Right lobe of liver (tissue), 6 donors: ENCODE results near the gene SREBF2. TPM values are rescaled to one million over a fixed set of nuclear protein-coding genes. Genes with fewer than 3 reads are reported as not detected.

Source experiments
- ATAC-seq, 4 donors: fragments of 200-7000 bp; cut with Tn5 transposase; one replicate each; pipeline ENCODE4 v1.9.1; 2020; ENCODE audit warnings: mild to moderate bottlenecking in 4 of 4, moderate library complexity in 4 of 4
- DNase-seq, 3 donors: peaks; one replicate each; pipeline ENCODE4 v3.0.0-alpha.2; 2020
- H3K27ac ChIP-seq, 3 donors: fragments of 200-600 bp; one replicate each; pipeline ENCODE4 v1.8.0; 2022
- H3K27me3 ChIP-seq, 2 donors: fragments of 200-600 bp; one replicate each; pipeline ENCODE4 v1.8.0; 2022
- H3K36me3 ChIP-seq, 4 donors: fragments of 200-600 bp; sonication (generic) in 1 of 4; one replicate each; pipeline versions ENCODE4 v1.5.1 to v1.8.0; 2017 to 2022; ENCODE audit warnings: control low read depth in 1 of 4
- H3K4me1 ChIP-seq, 4 donors: fragments of 200-600 bp; sonication (generic) in 1 of 4; one replicate each; pipeline versions ENCODE4 v1.5.1 to v1.8.0; 2017 to 2022; ENCODE audit warnings: control low read depth in 1 of 4
- H3K4me3 ChIP-seq, 3 donors: fragments of 200-600 bp; one replicate each; pipeline ENCODE4 v1.8.0; 2022
- H3K9me3 ChIP-seq, 4 donors: fragments of 200-600 bp; sonication (generic) in 1 of 4; one replicate each; pipeline versions ENCODE4 v1.5.1 to v1.8.0; 2017 to 2022; ENCODE audit warnings: control low read depth in 1 of 4
- CTCF ChIP-seq, 4 donors: fragments of 200-600 bp in 3 of 4; fragments of 450-650 bp in 1 of 4; IDR thresholded peaks; one replicate each; pipeline versions ENCODE4 v1.5.1 to v1.8.0; 2016 to 2022; ENCODE audit warnings: antibody characterized with exemption in 4 of 4, mild to moderate bottlenecking in 2 of 4
- POLR2A ChIP-seq: fragments of 450-650 bp; IDR thresholded peaks from one replicate; pipeline ENCODE4 v1.6.1; 2017; ENCODE audit warnings: antibody characterized with exemption, mild to moderate bottlenecking
- WGBS: methylation state at CpG from one replicate; pipeline ENCODE4 v1.1.6; 2018; ENCODE audit warnings: low coverage, low lambda C conversion rate; ENCODE audit not compliant: insufficient coverage; ENCODE audit errors: missing lambda C conversion rate; 5-methylcytosine and 5-hydroxymethylcytosine counted together
- intact Hi-C, 2 donors: fragments of 100-400 bp; cut with DNase I; formaldehyde crosslinking; loops; one replicate each; pipeline versions ENCODE4 v1.11.2 to v1.14.1; 2022
- total RNA-seq, 6 experiments: library from RNA; depleted of rRNA in 2 of 6; stranded (reverse); fragments of >200 nt in 2 of 6; fragmentation: NEBNext Ultra II Directional in 3 of 6; extraction: Animal tissue kit (Norgen Biotek cat#: 25700) in 3 of 6; gene quantifications; one replicate each; pipeline versions ENCODE4 v1.1.0 to v1.2.4, GENCODE V29; 2016 to 2023
- donor health status: DM: no; HTN: yes; CAD: no.
- donor health status: DM: no; HTN: no; CAD: no.
- donor health status: DM: no; HTN: no; CAD: no.
- donor health status: DM: no; HTN: yes; CAD: no.
- donor health status: DM: no; HTN: yes; CAD: no.

SREBF2 gene
- total RNA-seq, 6 experiments from 2014 or later: 26.7 to 63.4 (median 37.2) TPM

- no peak for DNase-seq
- Histone ChIP-seq H3K9me3 (no peaks in the 10 kb centered on the region), H3K36me3 (peaks cover 8 to 97% (median 47%) of the 10 kb centered on the region in 4 donors), H3K27ac (no peak overlapping the region), H3K4me3 (no peak overlapping the region), H3K4me1 (peaks cover 0 to 7% (median 0%) of the 10 kb centered on the region in 4 donors), H3K27me3 (no peaks in the 10 kb centered on the region)
- WGBS: 99% methylated on average over 7 of the region's 16 CpGs
- intact Hi-C loops: no loop called here
- TF ChIP-seq POLR2A: no peak
- TF ChIP-seq CTCF (IDR thresholded peaks at IDR 0.05): no peak
- ATAC-seq: no peak
Measured at GRCh38 chr22:41880653-41881052, 47.7 kb downstream of the SREBF2 start.

GRCh38 chr22:41883400-41883799, 50.5 kb downstream of the SREBF2 start:
- TF ChIP-seq POLR2A (no peak), CTCF (IDR thresholded peaks at IDR 0.05) (no peak)
- no peaks in the 10 kb centered on the region for H3K4me1 ChIP-seq
- ATAC-seq (no peak), DNase-seq (no peak)
- no peak overlapping the region for H3K27ac ChIP-seq
- H3K36me3 ChIP-seq: peaks cover 15 to 96% (median 51%) of the 10 kb centered on the region in 4 donors
- intact Hi-C loops: no loop called here
- no peaks in the 10 kb centered on the region for H3K9me3 ChIP-seq
- no CpG with 5 or more reads among the region's 2 CpGs for WGBS
- H3K4me3 ChIP-seq: no peak overlapping the region
- H3K27me3 ChIP-seq: no peaks in the 10 kb centered on the region

GRCh38 chr22:41885116-41885515, 52.2 kb downstream of the SREBF2 start:
- Histone ChIP-seq H3K36me3 (peaks cover 15 to 97% (median 46%) of the 10 kb centered on the region in 4 donors), H3K4me3 (no peak overlapping the region), H3K27me3 (no peaks in the 10 kb centered on the region), H3K27ac (no peak overlapping the region), H3K9me3 (no peaks in the 10 kb centered on the region), H3K4me1 (no peaks in the 10 kb centered on the region)
- ATAC-seq (no peak), DNase-seq (no peak)
- no peak for TF ChIP-seq POLR2A
- no peak for TF ChIP-seq CTCF (IDR thresholded peaks at IDR 0.05)
- 92% methylated on average over 2 of the region's 2 CpGs for WGBS
- intact Hi-C loops: no loop called here

GRCh38 chr22:41885516-41885915, 52.6 kb downstream of the SREBF2 start:
- peaks cover 15 to 98% (median 44%) of the 10 kb centered on the region in 4 donors for H3K36me3 ChIP-seq
- no peak overlapping the region for H3K4me3 ChIP-seq
- DNase-seq (no peak), ATAC-seq (no peak)
- intact Hi-C loops: no loop called here
- no peaks in the 10 kb centered on the region for H3K9me3 ChIP-seq
- TF ChIP-seq CTCF (IDR thresholded peaks at IDR 0.05) (no peak), POLR2A (no peak)
- 61% methylated on average over 5 of the region's 6 CpGs for whole genome bisulfite sequencing
- no peaks in the 10 kb centered on the region for H3K4me1 ChIP-seq
- H3K27ac ChIP-seq: no peak overlapping the region
- H3K27me3 ChIP-seq: no peaks in the 10 kb centered on the region
